SK-N-MC (cell line): ENCODE results near the gene BAG3.

Source experiments
- EZH2 ChIP-seq: fragments of 200-600 bp; sonication (generic); IDR thresholded peaks from one replicate; pipeline ENCODE4 v1.6.1; 2017; ENCODE audit warnings: antibody characterized with exemption
- POLR2AphosphoS5 ChIP-seq: IDR thresholded peaks from 2 replicates; pipeline ENCODE4 v1.6.1; 2012; ENCODE audit warnings: mild to moderate bottlenecking, low read depth, low read length, borderline replicate concordance

GRCh38 chr10:119611433-119611832 is 39.7 kb upstream of the BAG3 start:
- TF ChIP-seq EZH2 (no peak), POLR2AphosphoS5 (no peak)
